GM18511 (cell line): ENCODE data around the gene HAUS8.
A peak's percentile ranks its signal among the peaks of the same experiment; 100 is the strongest.
"Not testable (repeated sequence)": the region's sequence is repeated elsewhere in the genome, so short reads cannot be mapped to it uniquely, and the experiment has no call there.

Experiments used
- ATAC-seq: cut with Tn5 transposase; IDR thresholded peaks from one replicate; pipeline ENCODE4 v1.9.1; 2021; ENCODE audit warnings: mild to moderate bottlenecking, moderate library complexity; ENCODE audit not compliant: unreplicated experiment

The HAUS8 gene, protein sequence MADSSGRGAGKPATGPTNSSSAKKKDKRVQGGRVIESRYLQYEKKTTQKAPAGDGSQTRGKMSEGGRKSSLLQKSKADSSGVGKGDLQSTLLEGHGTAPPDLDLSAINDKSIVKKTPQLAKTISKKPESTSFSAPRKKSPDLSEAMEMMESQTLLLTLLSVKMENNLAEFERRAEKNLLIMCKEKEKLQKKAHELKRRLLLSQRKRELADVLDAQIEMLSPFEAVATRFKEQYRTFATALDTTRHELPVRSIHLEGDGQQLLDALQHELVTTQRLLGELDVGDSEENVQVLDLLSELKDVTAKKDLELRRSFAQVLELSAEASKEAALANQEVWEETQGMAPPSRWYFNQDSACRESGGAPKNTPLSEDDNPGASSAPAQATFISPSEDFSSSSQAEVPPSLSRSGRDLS

GRCh38 chr19:17075035-17075863 lies at the start of gene HAUS8, which contains the start of gene MYO9B:
TSS of gene HAUS8 (minus strand) at chr19:17075452. CDS start at chr19:17075422, 30 bp downstream.
TSS of gene MYO9B (plus strand) at chr19:17075777. CDS start at chr19:17101718, 25,941 bp downstream.
- ATAC-seq, result peak; percentile 67

GRCh38 chr19:17124025-17124424 lies 48.8 kb upstream of the HAUS8 start:
- ATAC-seq, result no peak

DNA sequence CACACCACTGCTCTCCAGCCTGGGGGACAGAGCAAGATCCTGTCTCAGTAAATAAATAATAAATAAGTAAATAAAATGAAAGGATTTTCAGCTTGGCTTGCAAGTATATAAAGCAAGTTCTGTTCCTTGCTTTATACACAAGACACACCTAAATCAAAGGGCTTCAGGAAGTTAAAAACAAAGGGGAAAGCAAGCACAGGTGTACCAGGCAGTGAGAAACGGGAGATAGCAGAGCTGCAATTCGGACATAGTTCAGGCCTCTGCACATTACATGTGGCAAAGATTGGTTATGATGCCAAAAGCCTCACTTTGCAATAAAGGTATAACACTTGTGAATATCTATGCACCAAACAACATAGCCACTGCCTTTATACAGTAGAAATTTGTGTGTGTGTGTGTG lies 47.8 kb upstream of the HAUS8 start:
- no peak for ATAC-seq

DNA sequence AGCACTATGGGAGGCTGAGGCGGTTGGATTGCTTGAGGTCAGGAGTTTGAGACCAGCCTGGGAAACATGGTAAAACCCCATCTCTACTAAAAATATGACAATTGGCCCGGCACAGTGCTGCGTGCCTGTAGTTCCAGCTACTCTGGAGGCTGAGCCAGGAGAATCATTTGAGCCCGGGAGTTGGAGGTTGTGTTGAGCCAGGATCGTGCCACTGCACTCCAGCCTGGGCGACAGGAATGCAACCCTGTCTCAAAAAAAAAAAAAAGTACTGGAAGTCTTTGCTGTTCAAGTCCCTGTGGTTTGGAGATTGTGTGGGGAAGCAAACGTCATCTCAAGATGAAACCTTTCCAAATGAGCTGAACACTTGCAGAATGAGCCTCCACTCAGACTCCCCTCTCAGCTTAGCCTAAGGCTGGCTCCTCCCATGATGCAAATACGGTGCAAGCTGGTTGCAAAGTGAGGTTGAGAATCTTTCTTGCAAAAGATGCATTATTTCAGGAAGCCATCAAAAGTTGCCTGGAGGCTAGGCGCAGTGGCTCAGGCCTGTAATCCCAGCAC lies 46.6 kb upstream of the HAUS8 start:
- no peak for ATAC-seq

- no peak for ATAC-seq
Observed at GRCh38 chr19:17118957-17119356, 43.7 kb upstream of the HAUS8 start.

GRCh38 chr19:17116996-17117702 lies 41.9 kb upstream of the HAUS8 start:
- no peak for ATAC-seq

DNA sequence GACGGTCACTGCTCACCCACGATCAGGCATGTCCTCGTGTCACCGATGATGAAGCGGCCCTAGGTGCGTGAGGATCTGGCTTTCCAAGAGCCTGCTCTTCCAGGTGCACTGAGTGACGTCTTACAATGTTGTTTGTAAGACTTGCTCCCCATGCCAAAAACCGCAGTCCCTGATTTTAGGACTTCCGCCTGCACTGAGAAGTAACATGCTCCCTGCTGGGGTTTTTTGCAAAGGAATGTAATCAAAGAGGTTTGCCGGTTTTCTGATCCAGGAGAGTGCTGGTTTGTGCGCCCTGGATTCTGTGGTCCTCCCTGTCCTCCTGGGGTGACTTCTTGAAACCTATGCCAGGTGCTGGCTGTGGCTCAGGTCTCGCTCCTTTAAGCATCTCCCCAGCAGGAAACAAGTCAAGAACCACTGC lies 39.2 kb upstream of the HAUS8 start:
- ATAC-seq, result no peak

DNA sequence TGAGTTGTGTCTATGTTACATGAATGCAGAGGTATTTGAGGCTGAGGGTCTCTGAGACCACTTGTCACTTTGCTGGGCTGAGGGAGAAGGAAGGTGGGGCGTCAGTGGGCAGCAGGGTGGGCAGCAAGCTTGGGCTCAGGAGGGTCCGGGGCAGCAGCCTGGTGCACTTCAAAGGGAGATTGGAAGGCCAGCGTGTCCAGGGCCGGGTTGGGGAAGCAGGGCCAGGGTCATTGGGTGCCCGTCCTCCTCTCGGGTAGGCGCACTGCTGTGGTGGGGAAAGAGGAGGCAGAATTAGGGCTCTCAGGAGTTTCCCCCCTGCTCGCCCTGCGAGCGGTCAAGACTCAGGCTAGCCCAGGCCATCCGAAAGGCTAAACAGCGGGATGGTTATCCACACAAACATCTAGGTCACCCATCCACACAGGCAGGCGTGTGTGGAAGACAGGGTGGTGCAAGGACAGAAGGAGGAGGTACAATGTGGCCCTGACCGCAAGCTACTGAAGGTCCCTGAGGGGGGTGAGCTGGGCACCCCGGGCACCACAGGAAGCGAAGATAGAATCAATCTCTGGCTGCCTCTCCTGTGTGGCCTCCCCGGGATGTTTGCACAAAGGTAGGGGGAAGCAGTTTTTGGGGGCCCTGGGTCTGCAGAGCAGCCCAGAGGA lies 38.0 kb upstream of the HAUS8 start:
- no peak for ATAC-seq

DNA sequence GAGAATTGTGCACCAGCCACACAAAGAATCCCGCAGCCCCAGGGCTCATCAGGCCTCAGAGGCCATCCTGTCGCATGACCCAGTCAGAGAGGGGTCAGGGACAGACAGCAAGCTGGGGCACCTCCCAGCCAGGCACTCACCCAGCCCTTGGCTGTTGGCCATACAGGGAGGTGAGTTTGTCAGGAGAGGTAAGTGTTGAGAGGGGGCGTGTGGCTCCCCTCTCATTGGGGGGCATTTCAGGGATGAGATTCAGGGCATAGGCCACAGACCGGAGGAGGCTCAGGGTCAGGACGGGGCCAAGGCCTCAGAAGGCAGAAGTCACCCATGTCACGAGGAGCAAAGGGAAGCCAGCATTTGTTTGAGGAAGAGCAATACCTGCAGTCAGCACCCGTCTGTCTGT lies 37.4 kb upstream of the HAUS8 start:
- ATAC-seq, result no peak

DNA sequence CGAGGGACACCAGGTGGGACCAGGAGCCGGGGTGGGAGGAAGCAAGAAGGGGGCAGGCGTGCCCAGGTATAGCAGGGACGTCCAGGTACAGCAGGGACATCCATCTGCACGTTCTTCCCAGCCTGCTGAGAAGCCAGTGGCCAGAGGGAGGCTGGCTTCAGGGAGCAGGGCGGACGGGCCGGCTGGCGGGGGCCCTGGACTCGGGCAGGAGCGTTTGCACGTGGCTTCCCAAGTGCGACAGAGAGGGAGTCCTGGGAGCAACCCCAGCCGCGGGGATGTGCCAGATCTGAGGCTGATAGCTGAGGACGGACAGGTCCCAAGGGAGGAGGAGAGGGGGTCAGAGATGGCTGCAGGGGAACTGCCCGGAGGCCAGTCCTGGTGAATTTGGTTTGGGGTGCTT lies 37.0 kb upstream of the HAUS8 start:
- ATAC-seq, result no peak

GRCh38 chr19:17111766-17112165 lies 36.5 kb upstream of the HAUS8 start:
- ATAC-seq, result no peak

GRCh38 chr19:17110599-17110966 lies 35.3 kb upstream of the HAUS8 start:
- ATAC-seq, result no peak

DNA sequence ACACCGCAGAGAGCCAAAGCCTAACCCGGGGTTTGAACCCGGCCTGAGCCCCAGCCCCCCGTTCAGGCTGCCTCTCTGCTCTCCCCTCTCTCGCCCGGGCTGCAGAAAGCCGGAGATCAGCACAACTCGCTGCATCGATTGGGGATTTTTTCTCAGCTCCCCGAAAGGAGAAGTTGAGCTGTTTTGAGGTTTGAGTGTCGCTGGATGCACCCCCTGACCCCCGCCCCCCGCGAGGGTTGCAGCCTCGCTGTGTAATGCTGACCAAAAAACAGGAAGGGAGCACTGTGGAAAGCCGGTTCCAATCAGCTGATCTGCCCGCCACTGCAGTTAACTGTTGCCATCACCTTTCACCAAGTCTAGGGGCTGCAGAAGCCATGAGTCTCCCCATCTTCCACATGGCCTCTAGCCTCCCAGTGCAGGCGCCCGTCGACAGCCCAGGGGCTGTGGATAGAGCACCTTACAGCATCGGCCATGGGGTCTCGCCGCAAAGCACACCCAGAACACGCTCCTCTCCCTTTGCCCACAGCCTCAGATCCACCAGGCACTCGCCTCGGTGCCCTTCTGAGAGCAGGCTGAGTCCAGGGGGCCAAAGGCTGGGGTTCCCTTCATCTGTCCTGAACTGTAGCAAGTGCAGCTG lies 34.8 kb upstream of the HAUS8 start:
- ATAC-seq, result peak; percentile 74

DNA sequence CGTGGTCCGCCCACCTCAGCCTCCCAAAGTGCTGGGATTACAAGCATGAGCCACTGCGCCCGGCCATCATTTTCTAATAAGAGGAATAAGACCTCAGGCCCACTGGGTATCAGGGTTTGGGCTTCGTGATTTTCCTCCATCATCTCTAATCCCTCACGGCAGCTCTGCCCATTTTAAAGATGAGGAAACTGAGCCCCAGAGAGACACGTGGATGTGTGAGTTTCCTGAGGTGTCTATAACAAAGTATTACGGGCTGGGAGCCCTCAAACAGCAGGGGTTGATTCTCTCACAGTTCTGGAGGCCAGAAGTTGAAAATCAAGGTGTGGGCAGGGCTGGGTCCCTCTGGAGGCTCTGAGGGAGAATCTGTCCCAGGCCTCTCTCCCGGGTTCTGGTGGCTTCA lies 34.0 kb upstream of the HAUS8 start:
- no peak for ATAC-seq

DNA sequence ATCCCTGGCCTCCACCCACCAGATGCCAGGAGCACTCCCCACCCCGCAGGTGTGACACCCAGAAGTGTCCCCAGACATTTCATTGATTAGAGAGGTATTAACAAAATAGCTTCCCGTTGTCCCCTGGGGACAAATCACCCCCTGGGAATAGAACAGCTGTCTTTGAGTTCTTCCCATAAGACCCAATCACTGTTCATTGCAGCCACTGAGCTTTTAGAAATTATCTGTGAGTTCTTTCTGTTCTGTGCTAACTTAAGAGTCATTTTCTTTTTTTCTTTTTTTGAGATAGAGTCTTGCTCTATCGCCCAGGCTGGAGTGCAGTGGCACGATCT lies 33.2 kb upstream of the HAUS8 start:
- no peak for ATAC-seq

DNA sequence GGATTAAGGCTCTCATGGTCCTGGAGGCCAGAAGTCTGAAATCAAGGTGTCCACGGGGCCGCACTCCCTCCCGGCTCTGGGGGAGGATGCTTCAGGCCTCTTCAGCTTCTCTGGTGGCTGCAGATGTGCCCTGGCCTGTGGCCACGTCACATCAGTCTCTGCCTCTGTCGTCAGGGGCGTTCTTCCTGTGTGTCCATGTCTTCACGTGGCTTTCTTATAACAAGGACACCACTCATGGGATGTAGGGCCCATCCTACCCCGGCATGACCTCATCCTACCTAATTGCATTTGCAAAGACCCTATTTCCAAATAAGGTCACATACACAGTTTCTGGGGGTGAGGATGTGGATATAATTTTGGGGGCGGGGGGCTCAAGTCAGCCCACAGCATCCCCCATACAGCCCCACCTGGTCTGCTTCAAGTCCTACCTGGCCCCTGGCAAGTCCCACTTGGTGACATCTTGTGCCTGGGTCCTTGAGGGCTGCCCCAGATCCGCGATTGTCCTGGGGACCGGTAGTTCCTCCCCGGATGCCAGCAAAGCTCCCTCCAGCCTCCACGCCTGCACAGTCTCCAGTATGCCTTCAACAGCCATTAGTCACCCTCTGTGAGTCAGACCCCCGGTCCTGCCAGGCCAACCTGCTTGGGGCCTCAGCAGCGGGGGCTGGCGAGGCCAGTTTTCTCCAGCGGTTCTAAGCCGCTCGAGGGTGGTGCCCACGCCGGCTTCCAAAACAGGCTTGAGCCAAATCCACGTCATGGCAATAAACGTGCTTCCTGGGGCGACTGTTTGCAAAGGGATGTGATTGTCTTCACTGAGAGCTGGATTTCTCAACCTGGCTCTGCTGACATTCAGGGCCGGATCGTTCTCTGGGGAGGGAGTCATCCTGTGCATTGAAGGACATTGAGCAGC lies 32.5 kb upstream of the HAUS8 start:
- no peak for ATAC-seq

GRCh38 chr19:17106964-17107363 lies 31.7 kb upstream of the HAUS8 start:
- ATAC-seq, result not testable (repeated sequence)

- ATAC-seq, result no peak
Observed at GRCh38 chr19:17105556-17105955, 30.3 kb upstream of the HAUS8 start.

GRCh38 chr19:17104679-17105078 lies 29.4 kb upstream of the HAUS8 start:
- no peak for ATAC-seq
